Measurements from ENCODE around the gene AP1S1.
A peak's percentile ranks its signal among the peaks of the same experiment; 100 is the strongest.
"Not testable (repeated sequence)": the region's sequence is repeated elsewhere in the genome, so short reads cannot be mapped to it uniquely, and the experiment has no call there.

Gene AP1S1

GRCh38 chr7:101115215-101115614 is 39.1 kb upstream of the AP1S1 start:
- Histone ChIP-seq H3K27ac (peak overlapping the region; percentile 26 to 68), H3K4me1 (peaks cover 0 to 57% (median 36%) of the 10 kb centered on the region in 4 donors), H3K4me3 (no peak overlapping the region), H3K27me3 (no peaks in the 10 kb centered on the region), H3K9me3 (no peaks in the 10 kb centered on the region), H3K36me3 (no peaks in the 10 kb centered on the region)
- DNase-seq, result no peak
- intact Hi-C loops (cut with DNase I; ENCODE audit: low total_unique reads), result no loop called here
- no peak for TF ChIP-seq CTCF (IDR thresholded peaks at IDR 0.05)

GRCh38 chr7:101116898-101117297 is 37.4 kb upstream of the AP1S1 start:
- Histone ChIP-seq H3K27me3 (no peaks in the 10 kb centered on the region), H3K4me3 (no peak overlapping the region), H3K27ac (peak overlapping the region; percentile 68 to 98), H3K36me3 (no peaks in the 10 kb centered on the region), H3K4me1 (peaks cover 0 to 62% (median 43%) of the 10 kb centered on the region in 4 donors), H3K9me3 (no peaks in the 10 kb centered on the region)
- no peak for DNase-seq
- intact Hi-C loops (cut with DNase I; ENCODE audit: low total_unique reads), result no loop called here
- TF ChIP-seq CTCF (IDR thresholded peaks at IDR 0.05), result no peak

- Histone ChIP-seq H3K4me1 (peaks cover 0 to 69% (median 53%) of the 10 kb centered on the region in 4 donors), H3K36me3 (no peaks in the 10 kb centered on the region), H3K4me3 (no peak overlapping the region), H3K9me3 (no peaks in the 10 kb centered on the region), H3K27ac (peak overlapping the region; percentile 68 to 98), H3K27me3 (no peaks in the 10 kb centered on the region)
- intact Hi-C loops (cut with DNase I; ENCODE audit: low total_unique reads), result no loop called here
- no peak for DNase-seq
- TF ChIP-seq CTCF (IDR thresholded peaks at IDR 0.05), result no peak
These were observed 35.4 kb upstream of the AP1S1 start for GRCh38 chr7:101118856-101119255.

GRCh38 chr7:101119876-101120275 is 34.4 kb upstream of the AP1S1 start:
- TF ChIP-seq CTCF (IDR thresholded peaks at IDR 0.05), result no peak
- Histone ChIP-seq H3K36me3 (no peaks in the 10 kb centered on the region), H3K4me3 (no peak overlapping the region), H3K27ac (peak overlapping the region; percentile 89 to 98), H3K9me3 (no peaks in the 10 kb centered on the region), H3K4me1 (peaks cover 0 to 80% (median 63%) of the 10 kb centered on the region in 4 donors), H3K27me3 (no peaks in the 10 kb centered on the region)
- intact Hi-C loops (cut with DNase I; ENCODE audit: low total_unique reads), result no loop called here
- no peak for DNase-seq

GRCh38 chr7:101120315-101120714 is 34.0 kb upstream of the AP1S1 start:
- Histone ChIP-seq H3K27ac (peak overlapping the region; percentile 89 to 98), H3K4me3 (no peak overlapping the region), H3K9me3 (no peaks in the 10 kb centered on the region), H3K27me3 (no peaks in the 10 kb centered on the region), H3K36me3 (no peaks in the 10 kb centered on the region), H3K4me1 (peaks cover 0 to 84% (median 67%) of the 10 kb centered on the region in 4 donors)
- intact Hi-C loops (cut with DNase I; ENCODE audit: low total_unique reads), result no loop called here
- DNase-seq, result no peak
- TF ChIP-seq CTCF (IDR thresholded peaks at IDR 0.05), result no peak

- intact Hi-C loops (cut with DNase I; ENCODE audit: low total_unique reads), result not testable (repeated sequence)
- peak overlapping the region; percentile 50 to 52 for H3K4me3 ChIP-seq
These were observed 32.7 kb upstream of the AP1S1 start for GRCh38 chr7:101121631-101121990.

More at GRCh38 chr7:101121631-101121990, 32.7 kb upstream of the AP1S1 start:
- peaks cover 5 to 97% (median 80%) of the 10 kb centered on the region in 4 donors for H3K4me1 ChIP-seq
- H3K9me3 ChIP-seq, H3K27me3 ChIP-seq, DNase-seq, H3K36me3 ChIP-seq: not testable (repeated sequence)
- peak overlapping the region; percentile 89 to 98 for H3K27ac ChIP-seq

Measured in tibial artery (tissue), 4 donors.